Measurements from ENCODE around the gene TSTD2.
A peak's percentile ranks its signal among the peaks of the same experiment; 100 is the strongest.

The TSTD2 gene

GRCh38 chr9:97604901-97605645 is 28.1 kb downstream of the TSTD2 start:
- Histone ChIP-seq H3K23ac (ENCODE audit: low read depth, low read length, poor library complexity) (no peak overlapping the region), H3K36me3 (replicated peaks in 1 of 2; ENCODE audit: control insufficient read depth in 2 of 2, insufficient read depth in 2 of 2, low read length in 2 of 2) (peaks cover 42 to 98% of the 10 kb centered on the region in 2 donors), H3K79me1 (ENCODE audit: low read depth, low read length) (no peaks in the 10 kb centered on the region)

GRCh38 chr9:97602430-97602829 is 30.7 kb downstream of the TSTD2 start:
- WGBS, 2 donors (ENCODE audit: extremely low coverage in 2 of 2, insufficient read length in 2 of 2, insufficient replicate concordance in 1 of 2): no CpG with 5 or more reads among the region's 10 CpGs
- Histone ChIP-seq H2BK12ac (ENCODE audit: low read length) (no peak overlapping the region), H3K36me3 (replicated peaks in 1 of 2; ENCODE audit: control insufficient read depth in 2 of 2, insufficient read depth in 2 of 2, low read length in 2 of 2) (peaks cover 43 to 82% of the 10 kb centered on the region in 2 donors), H3K79me1 (ENCODE audit: low read depth, low read length) (no peaks in the 10 kb centered on the region), H3K27ac (replicated peaks; ENCODE audit: low read length) (no peak overlapping the region), H2BK15ac (ENCODE audit: low read length) (no peak overlapping the region), H3K4ac (ENCODE audit: low read length) (no peak overlapping the region), H3K4me3 (ENCODE audit: low read length in 2 of 2) (no peak overlapping the region), H3K23ac (ENCODE audit: low read depth, low read length, poor library complexity) (no peak overlapping the region), H2AFZ (ENCODE audit: low read length) (no peak overlapping the region), H3K27me3 (ENCODE audit: control insufficient read depth in 3 of 3, insufficient read depth in 3 of 3, low read depth in 1 of 3, low read length in 3 of 3) (no peaks in the 10 kb centered on the region), H3K14ac (ENCODE audit: low read length) (no peak overlapping the region), H3K9me3 (replicated peaks in 1 of 2; ENCODE audit: control insufficient read depth in 2 of 2, insufficient read depth in 1 of 2, low read depth in 1 of 2, low read length in 2 of 2) (no peaks in the 10 kb centered on the region), H3K9ac (ENCODE audit: low read depth, low read length, poor library complexity) (peak overlapping the region; percentile 31), H4K8ac (ENCODE audit: low read depth, low read length) (no peak overlapping the region), H4K91ac (ENCODE audit: low read depth, low read length, poor library complexity) (no peak overlapping the region), H3K4me2 (ENCODE audit: insufficient read depth, low read length, poor library complexity, severe bottlenecking) (no peak overlapping the region), H3K4me1 (ENCODE audit: control insufficient read depth in 2 of 2, insufficient read depth in 1 of 2, low read depth in 1 of 2, low read length in 2 of 2) (no peaks in the 10 kb centered on the region), H2BK120ac (ENCODE audit: low read depth, low read length) (no peak overlapping the region), H2BK5ac (ENCODE audit: low read length) (no peak overlapping the region), H2AK5ac (ENCODE audit: low read depth, low read length) (no peak overlapping the region), H3K18ac (ENCODE audit: low read length) (no peak overlapping the region)
- no peak for DNase-seq (ENCODE audit: low spot score)

More at GRCh38 chr9:97604901-97605645, 28.1 kb downstream of the TSTD2 start:
- Histone ChIP-seq H3K4me3 (ENCODE audit: low read length in 2 of 2) (no peak overlapping the region), H3K4ac (ENCODE audit: low read length) (no peak overlapping the region), H3K4me1 (ENCODE audit: control insufficient read depth in 2 of 2, insufficient read depth in 1 of 2, low read depth in 1 of 2, low read length in 2 of 2) (no peaks in the 10 kb centered on the region), H4K8ac (ENCODE audit: low read depth, low read length) (no peak overlapping the region), H3K18ac (ENCODE audit: low read length) (no peak overlapping the region), H3K27me3 (ENCODE audit: control insufficient read depth in 3 of 3, insufficient read depth in 3 of 3, low read depth in 1 of 3, low read length in 3 of 3) (no peaks in the 10 kb centered on the region), H2AK5ac (ENCODE audit: low read depth, low read length) (no peak overlapping the region), H2BK120ac (ENCODE audit: low read depth, low read length) (no peak overlapping the region), H3K9me3 (replicated peaks in 1 of 2; ENCODE audit: control insufficient read depth in 2 of 2, insufficient read depth in 1 of 2, low read depth in 1 of 2, low read length in 2 of 2) (no peaks in the 10 kb centered on the region), H2AFZ (ENCODE audit: low read length) (no peak overlapping the region), H4K91ac (ENCODE audit: low read depth, low read length, poor library complexity) (no peak overlapping the region), H2BK12ac (ENCODE audit: low read length) (no peak overlapping the region), H3K14ac (ENCODE audit: low read length) (no peak overlapping the region), H3K27ac (replicated peaks; ENCODE audit: low read length) (no peak overlapping the region), H3K4me2 (ENCODE audit: insufficient read depth, low read length, poor library complexity, severe bottlenecking) (no peak overlapping the region), H3K9ac (ENCODE audit: low read depth, low read length, poor library complexity) (no peak overlapping the region), H2BK15ac (ENCODE audit: low read length) (no peak overlapping the region), H2BK5ac (ENCODE audit: low read length) (no peak overlapping the region)
- no peak for DNase-seq (ENCODE audit: low spot score)
- no CpG with 5 or more reads among the region's 17 CpGs for WGBS, 2 donors (ENCODE audit: extremely low coverage in 2 of 2, insufficient read length in 2 of 2, insufficient replicate concordance in 1 of 2)

- Histone ChIP-seq H2AK5ac (ENCODE audit: low read depth, low read length) (no peak overlapping the region), H3K4me3 (ENCODE audit: low read length in 2 of 2) (no peak overlapping the region), H3K4me1 (ENCODE audit: control insufficient read depth in 2 of 2, insufficient read depth in 1 of 2, low read depth in 1 of 2, low read length in 2 of 2) (no peaks in the 10 kb centered on the region), H2BK120ac (ENCODE audit: low read depth, low read length) (no peak overlapping the region), H3K36me3 (replicated peaks in 1 of 2; ENCODE audit: control insufficient read depth in 2 of 2, insufficient read depth in 2 of 2, low read length in 2 of 2) (peaks cover 39 to 72% of the 10 kb centered on the region in 2 donors), H3K27ac (replicated peaks; ENCODE audit: low read length) (no peak overlapping the region), H3K4ac (ENCODE audit: low read length) (no peak overlapping the region), H3K9me3 (replicated peaks in 1 of 2; ENCODE audit: control insufficient read depth in 2 of 2, insufficient read depth in 1 of 2, low read depth in 1 of 2, low read length in 2 of 2) (no peaks in the 10 kb centered on the region), H2BK5ac (ENCODE audit: low read length) (no peak overlapping the region), H3K9ac (ENCODE audit: low read depth, low read length, poor library complexity) (no peak overlapping the region), H3K27me3 (ENCODE audit: control insufficient read depth in 3 of 3, insufficient read depth in 3 of 3, low read depth in 1 of 3, low read length in 3 of 3) (no peaks in the 10 kb centered on the region), H2BK15ac (ENCODE audit: low read length) (no peak overlapping the region), H4K8ac (ENCODE audit: low read depth, low read length) (no peak overlapping the region), H2BK12ac (ENCODE audit: low read length) (no peak overlapping the region), H2AFZ (ENCODE audit: low read length) (no peak overlapping the region), H4K91ac (ENCODE audit: low read depth, low read length, poor library complexity) (no peak overlapping the region), H3K79me1 (ENCODE audit: low read depth, low read length) (no peaks in the 10 kb centered on the region), H3K4me2 (ENCODE audit: insufficient read depth, low read length, poor library complexity, severe bottlenecking) (no peak overlapping the region), H3K14ac (ENCODE audit: low read length) (no peak overlapping the region), H3K18ac (ENCODE audit: low read length) (no peak overlapping the region), H3K23ac (ENCODE audit: low read depth, low read length, poor library complexity) (no peak overlapping the region)
- no CpG with 5 or more reads among the region's 7 CpGs for WGBS, 2 donors (ENCODE audit: extremely low coverage in 2 of 2, insufficient read length in 2 of 2, insufficient replicate concordance in 1 of 2)
- DNase-seq (ENCODE audit: low spot score): no peak
Measured at GRCh38 chr9:97601228-97601898, 31.8 kb downstream of the TSTD2 start.

- H3K4ac ChIP-seq (ENCODE audit: low read length): no peak overlapping the region
- no peak overlapping the region for H3K4me2 ChIP-seq (ENCODE audit: insufficient read depth, low read length, poor library complexity, severe bottlenecking)
- no peak overlapping the region for H3K14ac ChIP-seq (ENCODE audit: low read length)
- H2BK12ac ChIP-seq (ENCODE audit: low read length): no peak overlapping the region
- no peaks in the 10 kb centered on the region for H3K79me1 ChIP-seq (ENCODE audit: low read depth, low read length)
- no peak overlapping the region for H2BK15ac ChIP-seq (ENCODE audit: low read length)
- H2BK120ac ChIP-seq (ENCODE audit: low read depth, low read length): no peak overlapping the region
- H3K23ac ChIP-seq (ENCODE audit: low read depth, low read length, poor library complexity): no peak overlapping the region
- no peaks in the 10 kb centered on the region for H3K4me1 ChIP-seq (ENCODE audit: control insufficient read depth in 2 of 2, insufficient read depth in 1 of 2, low read depth in 1 of 2, low read length in 2 of 2)
- peaks cover 37 to 65% of the 10 kb centered on the region in 2 donors for H3K36me3 ChIP-seq (replicated peaks in 1 of 2; ENCODE audit: control insufficient read depth in 2 of 2, insufficient read depth in 2 of 2, low read length in 2 of 2)
- H4K8ac ChIP-seq (ENCODE audit: low read depth, low read length): no peak overlapping the region
- no peak overlapping the region for H3K27ac ChIP-seq (replicated peaks; ENCODE audit: low read length)
- no peak overlapping the region for H2AK5ac ChIP-seq (ENCODE audit: low read depth, low read length)
- no peak overlapping the region for H2AFZ ChIP-seq (ENCODE audit: low read length)
- no peak overlapping the region for H3K9ac ChIP-seq (ENCODE audit: low read depth, low read length, poor library complexity)
- DNase-seq (ENCODE audit: low spot score): no peak
- H4K91ac ChIP-seq (ENCODE audit: low read depth, low read length, poor library complexity): no peak overlapping the region
- H3K27me3 ChIP-seq (ENCODE audit: control insufficient read depth in 3 of 3, insufficient read depth in 3 of 3, low read depth in 1 of 3, low read length in 3 of 3): no peaks in the 10 kb centered on the region
- H3K4me3 ChIP-seq (ENCODE audit: low read length in 2 of 2): no peak overlapping the region
- H3K18ac ChIP-seq (ENCODE audit: low read length): no peak overlapping the region
- H3K9me3 ChIP-seq (replicated peaks in 1 of 2; ENCODE audit: control insufficient read depth in 2 of 2, insufficient read depth in 1 of 2, low read depth in 1 of 2, low read length in 2 of 2): no peaks in the 10 kb centered on the region
- WGBS, 2 donors (ENCODE audit: extremely low coverage in 2 of 2, insufficient read length in 2 of 2, insufficient replicate concordance in 1 of 2): no CpG with 5 or more reads among the region's 8 CpGs
- no peak overlapping the region for H2BK5ac ChIP-seq (ENCODE audit: low read length)
Measured at GRCh38 chr9:97600531-97601227, 32.5 kb downstream of the TSTD2 start.

All from neuronal stem cell (in vitro differentiated cells).